Activated T-cell treated with anti-CD3 and anti-CD28 coated beads for 4 hours (primary cell): Measurements from ENCODE around the gene NINJ2.

Source experiments
- DNase-seq: peaks from one replicate; pipeline ENCODE4 v3.0.0-alpha.2; 2020

Gene NINJ2

GRCh38 chr12:612293-612692, 51.0 kb downstream of the NINJ2 start:
- no peak for DNase-seq

- DNase-seq = no peak
Observed at GRCh38 chr12:611721-612120, 51.5 kb downstream of the NINJ2 start.

DNA sequence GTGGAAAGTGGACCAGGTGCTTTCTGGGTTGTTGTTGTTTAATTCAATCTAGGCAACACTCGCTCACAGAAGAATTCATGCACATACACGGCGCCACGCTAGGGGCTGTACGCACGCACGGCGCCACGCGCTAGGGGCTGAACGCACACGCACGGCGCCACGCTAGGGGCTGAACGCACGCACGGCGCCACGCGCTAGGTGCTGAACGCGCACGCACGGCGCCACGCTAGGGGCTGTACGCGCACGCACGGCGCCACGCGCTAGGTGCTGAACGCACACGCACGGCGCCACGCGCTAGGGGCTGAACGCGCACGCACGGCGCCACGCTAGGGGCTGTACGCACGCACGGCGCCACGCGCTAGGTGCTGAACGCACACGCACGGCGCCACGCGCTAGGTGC, 54.3 kb downstream of the NINJ2 start:
- DNase-seq = no peak

DNA sequence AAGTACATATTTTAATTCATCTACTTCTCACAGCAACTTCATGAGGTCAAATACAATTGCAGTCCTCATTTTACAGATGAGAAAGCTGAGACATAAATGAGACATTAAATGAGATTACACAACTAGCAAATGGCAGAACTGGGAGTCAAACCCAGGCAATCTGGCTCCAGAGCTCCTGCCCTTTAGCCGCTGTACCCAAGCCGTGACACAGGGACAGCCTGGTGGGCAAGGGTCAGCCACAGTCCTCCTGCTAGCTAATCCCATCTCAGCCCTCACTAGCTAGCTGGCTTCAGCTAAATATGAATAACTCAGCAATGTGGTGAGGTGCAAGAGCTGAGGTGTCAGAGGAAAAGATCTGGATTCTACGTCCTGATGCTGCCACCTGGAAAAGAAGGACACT, 54.8 kb downstream of the NINJ2 start:
- DNase-seq = no peak

- no peak for DNase-seq
Observed at GRCh38 chr12:607541-608001, 55.7 kb downstream of the NINJ2 start.

DNA sequence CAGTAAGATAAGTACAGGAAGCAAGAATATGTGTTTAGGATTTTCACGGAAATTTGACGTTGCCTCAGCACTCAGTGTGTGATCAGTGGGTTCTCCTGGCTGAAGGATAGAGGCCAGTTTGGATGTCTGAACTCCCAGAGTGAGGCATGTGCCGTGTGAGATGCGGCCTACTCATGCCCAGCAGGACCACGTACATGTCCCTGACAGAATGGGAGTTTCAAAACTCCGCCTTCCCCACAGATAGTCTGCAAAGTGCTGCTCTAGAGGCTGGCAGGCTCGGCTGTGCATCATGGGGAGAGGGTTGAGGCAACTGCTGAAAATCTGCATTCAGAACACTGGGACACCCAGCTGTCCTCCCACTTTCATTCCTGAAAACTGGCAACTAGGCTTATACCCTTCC, 58.3 kb downstream of the NINJ2 start:
- DNase-seq = no peak

DNA sequence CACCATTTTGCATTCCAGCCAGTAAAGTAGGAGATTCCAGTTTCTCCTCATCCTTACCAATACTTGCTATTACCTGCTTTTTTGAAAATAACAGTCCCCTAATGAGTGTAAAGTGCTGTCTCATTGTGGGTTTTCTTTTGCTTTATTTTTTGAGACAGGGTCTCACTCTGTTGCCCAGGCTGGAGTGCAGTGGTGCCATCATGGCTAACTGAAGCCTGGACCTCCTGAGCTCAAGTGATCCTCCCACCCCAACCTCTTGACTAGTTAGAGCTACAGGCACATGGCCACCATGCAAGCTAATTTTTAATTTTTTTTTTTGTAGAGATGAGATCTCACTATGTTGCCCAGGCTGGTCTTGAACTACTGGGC, 60.6 kb downstream of the NINJ2 start:
- no peak for DNase-seq

DNA sequence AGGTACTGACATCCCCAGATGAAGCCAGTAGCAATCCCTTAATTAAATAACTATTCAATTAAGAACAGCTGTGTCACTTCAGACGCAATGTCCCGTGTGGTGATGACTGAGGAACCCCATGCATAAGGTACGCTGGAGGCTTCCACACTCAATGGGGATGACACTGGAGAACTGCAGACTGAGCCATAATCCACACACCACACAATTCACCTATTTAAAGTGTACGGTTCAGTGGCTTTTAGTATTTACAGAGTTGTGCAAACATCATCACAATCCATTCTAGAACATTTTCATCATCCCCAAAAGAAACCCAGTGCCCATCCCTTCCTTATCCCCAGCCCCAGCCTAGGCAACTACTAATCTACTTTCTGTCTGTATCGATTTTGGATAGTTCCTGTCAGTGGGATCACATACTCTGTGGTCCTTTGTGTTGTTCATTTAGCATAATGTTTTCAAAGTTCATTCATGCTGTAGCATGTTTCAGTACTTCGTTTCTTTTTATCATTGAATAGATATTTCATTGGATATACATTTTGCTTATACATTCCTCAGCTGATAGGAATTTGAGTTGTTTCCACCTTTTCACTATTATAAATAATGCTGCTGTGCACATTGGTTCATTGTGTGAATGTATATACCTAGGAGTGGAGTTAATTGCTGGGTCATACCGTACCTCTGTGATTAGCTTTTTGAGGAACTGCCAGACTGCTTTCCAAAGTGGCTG, 61.1 kb downstream of the NINJ2 start:
- DNase-seq = no peak

DNA sequence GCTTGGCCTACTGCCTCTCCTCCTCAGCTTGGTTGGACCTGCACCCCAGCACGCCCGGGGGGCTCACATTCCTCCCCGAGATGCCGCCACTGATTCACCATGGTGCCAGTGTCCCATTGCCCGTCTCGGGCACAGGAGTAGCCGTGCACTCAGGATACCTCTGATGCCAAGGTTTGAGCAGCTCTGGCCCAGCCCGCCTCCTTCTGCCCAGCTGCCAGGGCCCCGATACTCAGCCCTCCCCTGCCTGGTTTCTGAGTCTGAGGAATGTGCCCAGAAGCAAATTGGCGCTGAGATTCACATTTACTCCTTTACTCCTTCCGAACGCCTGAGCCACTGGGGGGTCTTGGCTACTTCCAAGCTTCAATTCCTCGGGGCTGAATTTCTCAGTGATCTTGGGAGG, 63.5 kb downstream of the NINJ2 start:
- no peak for DNase-seq

- no peak for DNase-seq
Observed at GRCh38 chr12:597926-598568, 65.2 kb downstream of the NINJ2 start.

- no peak for DNase-seq
Observed at GRCh38 chr12:593396-594270, 69.6 kb downstream of the NINJ2 start.

DNA sequence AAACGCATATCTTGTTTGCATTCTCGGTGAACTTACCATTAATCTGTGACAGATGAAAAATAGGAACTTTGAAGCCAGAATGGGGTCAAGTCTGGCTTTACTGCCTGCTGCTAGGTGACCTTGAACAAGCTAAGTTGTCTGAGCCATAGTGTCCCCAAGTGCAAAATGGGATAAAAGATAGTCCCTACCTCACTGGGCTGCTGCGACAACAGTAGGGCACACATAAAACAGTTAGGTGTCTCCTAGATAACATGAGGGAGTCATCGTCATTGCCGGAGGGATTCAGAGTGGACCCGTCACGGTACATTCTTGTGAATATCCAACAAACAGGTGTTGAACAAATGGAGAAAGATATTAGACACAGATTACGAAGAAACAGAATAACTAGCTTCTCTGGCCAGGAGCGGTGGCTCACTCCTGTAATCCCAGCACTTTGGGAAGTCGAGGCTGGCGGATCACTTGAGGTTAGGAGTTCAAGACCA, 71.2 kb downstream of the NINJ2 start:
- no peak for DNase-seq

GRCh38 chr12:591167-592023, 71.8 kb downstream of the NINJ2 start:
- no peak for DNase-seq

DNA sequence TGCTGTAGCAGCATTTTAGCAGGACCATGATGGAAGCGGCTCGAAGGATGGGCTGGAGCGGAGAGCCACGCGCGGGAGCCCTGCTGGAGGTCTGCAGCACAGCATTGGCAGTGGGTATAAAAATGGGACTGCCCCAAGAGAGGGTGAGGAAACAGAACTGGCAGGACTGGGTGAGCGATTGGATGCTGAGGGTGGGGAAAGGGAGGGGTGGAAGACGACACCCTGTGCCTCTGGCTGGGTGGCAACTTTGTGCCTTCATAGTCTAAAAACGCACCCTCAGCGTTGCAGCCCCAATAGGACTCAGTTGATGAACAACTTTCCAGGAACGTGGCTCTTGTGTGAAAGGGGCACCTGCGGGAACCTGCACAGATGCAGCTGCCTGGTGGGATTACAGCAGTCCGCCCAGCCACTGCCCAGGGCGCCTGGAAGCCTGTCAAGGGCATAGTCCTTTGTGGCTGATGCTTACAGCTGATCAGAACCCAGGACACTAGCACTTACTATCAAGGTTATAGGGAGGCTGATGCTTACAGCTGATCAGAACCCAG, 73.0 kb downstream of the NINJ2 start:
- DNase-seq = no peak

DNA sequence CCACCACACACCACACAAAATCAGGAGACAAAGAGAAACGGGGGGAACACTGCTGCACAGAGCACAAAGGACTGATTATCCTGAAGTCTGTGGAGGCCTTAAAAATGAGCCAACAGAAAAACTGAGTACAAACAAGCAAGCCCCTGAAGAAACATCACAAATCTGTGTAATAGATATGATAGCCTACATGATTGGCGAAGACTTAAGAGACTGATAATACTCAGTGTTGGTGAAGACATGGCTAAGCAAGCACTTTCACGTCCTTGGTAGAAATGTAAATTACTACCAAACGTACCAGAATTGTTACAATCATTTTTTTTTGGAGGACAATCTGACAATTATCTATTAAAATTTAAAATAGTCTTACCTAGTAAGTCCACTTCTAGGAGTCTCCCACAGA, 74.6 kb downstream of the NINJ2 start:
- DNase-seq = no peak

- no peak for DNase-seq
Observed at GRCh38 chr12:588024-588322, 75.3 kb downstream of the NINJ2 start.

DNA sequence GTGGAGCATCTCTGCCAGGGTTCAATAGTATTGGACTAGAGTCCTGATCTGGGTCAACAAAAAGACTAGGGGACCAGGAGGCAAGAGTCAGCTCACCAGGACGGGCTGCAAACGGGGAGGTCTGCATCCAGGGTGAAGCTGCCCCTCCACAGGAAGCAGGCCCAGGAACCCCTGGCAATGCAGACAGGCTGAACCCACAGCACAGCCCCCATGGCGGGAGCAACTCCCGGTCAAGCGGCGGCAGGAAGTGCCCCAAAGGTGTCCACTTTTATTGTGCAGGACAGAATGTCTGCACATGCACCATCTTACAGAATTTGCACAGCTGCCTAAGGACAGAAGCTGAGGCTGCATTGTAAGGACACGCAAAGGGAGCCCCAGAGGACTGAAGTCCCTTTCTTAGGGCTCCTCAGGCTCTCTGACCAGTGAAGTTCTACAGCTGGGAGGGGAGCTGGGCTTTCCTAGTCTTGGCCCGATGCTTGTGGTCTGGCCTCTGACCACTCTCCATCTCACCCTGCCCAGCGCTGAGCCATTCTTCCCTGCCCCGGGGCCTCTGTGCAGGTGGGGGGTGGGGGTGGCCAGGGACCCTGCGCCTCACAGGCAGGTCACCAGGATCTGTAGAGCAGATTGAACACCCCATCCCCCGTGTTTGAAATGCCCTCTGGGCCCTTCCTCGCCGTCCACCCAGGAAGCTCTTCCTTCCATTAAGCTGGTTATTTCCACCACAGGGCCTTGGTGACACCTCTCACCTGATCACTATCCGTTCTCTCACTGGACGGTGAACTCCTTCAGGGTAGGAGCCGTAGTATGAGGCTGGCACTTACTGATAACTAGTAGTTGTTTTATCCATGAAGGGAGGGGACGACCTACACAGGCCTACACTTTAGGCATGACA, 75.9 kb downstream of the NINJ2 start:
- no peak for DNase-seq

- DNase-seq = no peak
Observed at GRCh38 chr12:586318-587071, 76.8 kb downstream of the NINJ2 start.

DNA sequence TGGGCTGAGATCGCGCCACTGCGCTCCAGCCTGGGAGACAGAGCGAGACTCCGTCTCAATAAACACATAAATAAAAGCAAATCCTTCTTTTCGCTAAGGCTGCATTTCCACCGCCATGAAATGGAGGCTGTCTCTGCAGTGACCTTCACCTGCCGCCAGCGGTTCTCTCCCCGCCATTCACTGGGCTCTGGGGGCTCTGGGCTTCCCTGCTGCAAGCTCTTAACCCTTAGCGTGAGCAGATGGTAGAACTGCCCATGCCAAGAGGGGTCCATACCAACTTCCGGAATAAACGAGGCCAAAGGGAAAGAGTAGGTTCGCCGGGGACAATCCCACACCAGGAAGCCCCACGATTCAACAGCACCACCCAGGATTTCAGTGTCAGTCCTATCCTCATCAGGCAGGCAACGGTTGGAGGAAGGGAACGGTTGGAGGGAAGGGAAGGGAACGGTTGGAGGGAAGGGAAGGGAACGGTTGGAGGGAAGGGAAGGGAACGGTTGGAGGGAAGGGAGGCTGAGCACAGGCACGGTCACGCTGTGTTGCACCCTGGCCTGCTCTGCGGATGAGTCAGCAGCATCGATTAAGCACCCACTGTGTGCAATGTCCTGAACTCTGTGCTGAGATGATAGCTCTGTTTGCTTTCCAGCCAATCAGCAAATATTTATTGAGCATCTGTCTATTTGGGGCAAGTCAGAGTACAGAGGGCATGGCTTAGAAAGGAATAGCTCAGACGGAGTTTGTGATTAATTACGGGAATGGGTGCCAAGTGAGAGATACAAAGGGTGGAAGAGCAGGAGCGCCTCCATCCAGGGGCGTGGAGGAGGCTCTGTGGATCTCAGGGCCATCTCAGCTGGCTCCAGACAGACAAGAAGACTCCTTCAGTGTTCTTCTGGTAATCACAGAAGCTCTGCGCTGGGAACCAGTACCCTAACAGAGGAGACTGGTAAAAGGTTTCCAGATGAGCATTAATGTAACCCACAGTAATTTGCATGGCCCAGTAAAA, 77.9 kb downstream of the NINJ2 start:
- DNase-seq = no peak
